ENCODE data around the gene CLDN8.

DNA sequence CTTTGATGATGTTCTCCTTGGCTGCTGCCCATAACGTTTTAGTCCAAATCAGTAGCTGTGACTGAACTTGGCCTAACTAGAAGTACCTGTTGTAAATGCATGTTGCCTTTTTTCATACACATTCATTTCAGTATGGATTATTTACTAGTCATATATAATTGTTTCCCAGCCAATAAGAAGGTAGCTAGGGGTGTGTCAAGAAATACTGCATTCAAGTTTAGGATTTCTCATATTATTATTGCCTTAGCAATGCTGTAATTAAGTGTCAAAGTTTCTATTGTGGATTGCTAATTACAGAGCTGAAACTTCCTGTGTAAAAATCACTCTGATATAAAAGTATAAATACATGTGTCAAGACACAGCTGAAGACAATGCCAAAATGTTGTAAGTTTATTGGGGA lies 49.2 kb downstream of the CLDN8 start, which contains the start of gene CLDN17:
- TF ChIP-seq, protein P1, sequence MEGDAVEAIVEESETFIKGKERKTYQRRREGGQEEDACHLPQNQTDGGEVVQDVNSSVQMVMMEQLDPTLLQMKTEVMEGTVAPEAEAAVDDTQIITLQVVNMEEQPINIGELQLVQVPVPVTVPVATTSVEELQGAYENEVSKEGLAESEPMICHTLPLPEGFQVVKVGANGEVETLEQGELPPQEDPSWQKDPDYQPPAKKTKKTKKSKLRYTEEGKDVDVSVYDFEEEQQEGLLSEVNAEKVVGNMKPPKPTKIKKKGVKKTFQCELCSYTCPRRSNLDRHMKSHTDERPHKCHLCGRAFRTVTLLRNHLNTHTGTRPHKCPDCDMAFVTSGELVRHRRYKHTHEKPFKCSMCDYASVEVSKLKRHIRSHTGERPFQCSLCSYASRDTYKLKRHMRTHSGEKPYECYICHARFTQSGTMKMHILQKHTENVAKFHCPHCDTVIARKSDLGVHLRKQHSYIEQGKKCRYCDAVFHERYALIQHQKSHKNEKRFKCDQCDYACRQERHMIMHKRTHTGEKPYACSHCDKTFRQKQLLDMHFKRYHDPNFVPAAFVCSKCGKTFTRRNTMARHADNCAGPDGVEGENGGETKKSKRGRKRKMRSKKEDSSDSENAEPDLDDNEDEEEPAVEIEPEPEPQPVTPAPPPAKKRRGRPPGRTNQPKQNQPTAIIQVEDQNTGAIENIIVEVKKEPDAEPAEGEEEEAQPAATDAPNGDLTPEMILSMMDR (IDR thresholded peaks at IDR 0.05) = no peak
- no peak for TF ChIP-seq POLR2A (IDR thresholded peaks at IDR 0.05)
